ENCODE measurements around the gene MGAT5B.
"Not testable (repeated sequence)": the region's sequence is repeated elsewhere in the genome, so short reads cannot be mapped to it uniquely, and the experiment has no call there.

The MGAT5B gene

GRCh38 chr17:76955191-76955590, 87.0 kb downstream of the MGAT5B start:
- no peak for DNase-seq

- DNase-seq: no peak
Measured at GRCh38 chr17:76956846-76957540, 88.8 kb downstream of the MGAT5B start.

GRCh38 chr17:76957678-76958464, 89.7 kb downstream of the MGAT5B start:
- DNase-seq: no peak

- DNase-seq: no peak
Measured at GRCh38 chr17:76958974-76959373, 90.8 kb downstream of the MGAT5B start.

GRCh38 chr17:76961869-76962268, 93.7 kb downstream of the MGAT5B start:
- no peak for DNase-seq

GRCh38 chr17:76962858-76963257, 94.7 kb downstream of the MGAT5B start:
- no peak for DNase-seq

GRCh38 chr17:76966016-76966415, 97.8 kb downstream of the MGAT5B start:
- no peak for DNase-seq

GRCh38 chr17:76966486-76967181, 98.4 kb downstream of the MGAT5B start:
- DNase-seq: no peak

GRCh38 chr17:76967762-76968161, 99.6 kb downstream of the MGAT5B start:
- DNase-seq: no peak

- DNase-seq: peak; percentile 16
Measured at GRCh38 chr17:76968707-76969597, 100.7 kb downstream of the MGAT5B start.

GRCh38 chr17:76969598-76970172, 101.5 kb downstream of the MGAT5B start:
- DNase-seq: no peak

- DNase-seq: not testable (repeated sequence)
Measured at GRCh38 chr17:76970228-76970627, 102.0 kb downstream of the MGAT5B start.

GRCh38 chr17:76972046-76972641, 103.9 kb downstream of the MGAT5B start:
- no peak for DNase-seq

- DNase-seq: no peak
Measured at GRCh38 chr17:76973040-76973439, 104.8 kb downstream of the MGAT5B start.

GRCh38 chr17:76974721-76975120, 106.5 kb downstream of the MGAT5B start:
- no peak for DNase-seq

GRCh38 chr17:76978050-76978449, 109.8 kb downstream of the MGAT5B start:
- DNase-seq: not testable (repeated sequence)

- no peak for DNase-seq
Measured at GRCh38 chr17:76981545-76982295, 113.5 kb downstream of the MGAT5B start.

- no peak for DNase-seq
Measured at GRCh38 chr17:76982408-76983074, 114.3 kb downstream of the MGAT5B start.

GRCh38 chr17:76983075-76983775, 115.0 kb downstream of the MGAT5B start:
- no peak for DNase-seq

GRCh38 chr17:76986365-76986764, 118.2 kb downstream of the MGAT5B start:
- DNase-seq: no peak
